GM21423 (cell line): ENCODE measurements around the gene TNXB.

Experiments used
- ATAC-seq: cut with Tn5 transposase; IDR thresholded peaks from one replicate; pipeline ENCODE4 v1.9.1; 2021; ENCODE audit warnings: mild to moderate bottlenecking, moderate library complexity; ENCODE audit not compliant: unreplicated experiment

Gene TNXB

GRCh38 chr6:32087574-32088486, 21.3 kb downstream of the TNXB start:
- no peak for ATAC-seq

- ATAC-seq, result no peak
These were observed 22.2 kb downstream of the TNXB start for GRCh38 chr6:32086661-32087573.

DNA sequence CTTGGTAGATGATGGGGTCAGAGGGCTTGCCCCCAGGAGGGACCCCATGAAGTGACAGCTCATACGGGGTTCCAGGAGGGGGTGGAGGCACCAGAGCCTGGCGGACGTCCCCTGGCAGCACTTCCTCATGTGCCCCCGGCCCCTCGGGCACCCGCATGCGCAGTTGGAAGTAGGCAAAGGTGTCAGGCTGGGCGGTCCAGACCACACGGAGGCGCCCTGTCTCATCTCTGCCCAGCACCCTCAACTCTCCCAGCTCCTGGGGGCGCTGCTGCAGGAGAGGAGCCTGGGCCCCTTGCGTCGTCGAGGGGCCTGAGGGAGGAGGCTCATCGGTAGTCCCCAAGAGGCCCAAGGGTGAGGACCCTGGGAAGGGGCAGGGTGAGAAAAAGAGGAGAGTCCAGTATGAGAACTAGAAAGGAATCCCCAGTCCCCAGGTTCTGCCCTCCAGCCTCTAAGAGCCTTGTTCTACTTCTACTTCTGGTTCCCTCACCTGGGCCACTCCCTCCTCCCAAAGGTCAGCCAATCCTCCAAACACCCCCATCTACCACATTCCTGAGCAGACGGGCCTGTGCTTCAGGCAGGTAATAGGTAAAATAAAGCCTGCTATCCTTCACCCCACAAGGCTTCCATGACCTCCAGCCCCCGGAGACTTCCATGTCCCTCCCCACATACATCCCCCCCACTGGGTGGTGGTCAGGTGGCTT, 23.2 kb downstream of the TNXB start:
- no peak for ATAC-seq

- ATAC-seq, result no peak
These were observed 24.4 kb downstream of the TNXB start for GRCh38 chr6:32084780-32085179.

GRCh38 chr6:32083812-32084768, 25.0 kb downstream of the TNXB start:
- ATAC-seq, result no peak

DNA sequence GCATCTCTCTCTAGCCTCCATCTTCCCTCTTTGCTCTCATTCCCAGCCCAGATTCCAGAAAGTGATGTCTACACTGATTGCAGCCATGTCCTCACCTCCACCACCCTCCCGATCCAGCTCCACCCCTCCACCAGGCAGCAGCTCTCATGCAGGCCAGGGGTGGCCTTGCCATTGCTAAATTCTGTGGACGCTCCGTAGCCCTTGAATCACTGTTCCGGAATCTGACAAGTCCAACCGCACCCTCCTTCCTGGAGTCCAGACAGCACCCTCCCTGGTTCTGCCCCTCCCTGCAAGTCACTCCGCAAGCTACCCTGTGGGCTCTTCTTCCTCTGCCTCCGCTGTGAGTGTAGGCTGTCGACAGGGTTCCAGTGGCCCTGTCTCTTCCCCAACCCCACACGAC, 26.2 kb downstream of the TNXB start:
- no peak for ATAC-seq

DNA sequence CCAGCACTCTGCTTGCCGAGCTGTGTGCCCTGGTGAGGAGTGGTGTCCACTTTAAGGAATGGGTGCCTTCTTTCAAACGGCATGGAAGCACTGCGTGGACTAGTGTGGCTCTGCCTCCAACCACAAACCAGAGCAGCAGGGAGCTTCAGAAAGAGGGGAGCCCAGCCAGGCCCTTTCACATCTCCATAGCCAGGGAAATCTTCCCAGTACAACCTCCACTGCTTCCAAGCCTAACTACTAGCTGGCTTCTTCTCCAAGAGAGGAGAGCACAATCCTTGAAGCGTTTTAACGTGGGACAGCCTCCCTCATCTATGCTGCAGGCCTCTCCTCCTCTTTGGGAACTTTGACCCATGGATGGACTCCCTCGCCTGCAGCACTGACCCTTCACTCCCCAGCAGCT, 26.7 kb downstream of the TNXB start:
- ATAC-seq, result no peak

DNA sequence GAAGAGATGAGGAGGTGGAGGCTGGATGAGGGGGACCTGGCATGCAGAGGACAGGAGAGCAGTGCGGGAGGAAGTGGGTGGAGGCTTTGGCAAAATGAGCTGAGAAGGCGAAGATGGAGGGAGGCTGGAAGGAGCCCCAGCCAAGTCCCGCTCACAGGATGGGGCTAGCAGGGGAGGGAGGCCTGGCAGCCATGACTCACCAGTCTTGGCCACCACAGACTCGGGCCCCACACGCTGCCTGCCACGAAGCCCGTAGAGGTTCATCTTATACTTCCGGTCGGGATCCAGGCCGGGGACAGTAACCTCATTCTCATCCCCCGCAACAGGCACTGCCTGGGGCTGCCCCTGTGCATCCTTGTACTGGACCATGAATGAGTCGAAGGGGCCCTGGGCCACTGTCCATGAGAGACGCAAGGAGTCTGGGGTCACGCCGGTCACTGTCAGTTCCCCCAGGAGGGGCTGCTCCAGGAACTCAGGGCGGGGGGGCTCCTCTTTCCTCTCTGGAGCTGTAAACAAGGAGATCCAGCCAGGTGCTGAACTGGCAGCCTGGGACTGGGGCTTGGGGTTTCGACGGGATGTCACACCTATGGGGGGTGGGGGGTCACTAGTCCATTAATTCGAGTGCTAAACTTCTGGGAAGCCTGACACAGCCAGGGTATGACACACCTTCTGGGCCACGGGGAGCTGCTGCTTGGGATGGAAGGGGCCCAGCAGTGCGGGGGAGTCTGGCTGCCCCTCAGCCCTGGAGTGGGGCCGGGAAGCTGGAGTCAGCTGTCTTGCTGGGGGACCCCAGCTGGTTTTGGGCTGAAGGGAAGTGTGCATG, 27.8 kb downstream of the TNXB start:
- ATAC-seq, result no peak

- ATAC-seq, result no peak
These were observed 29.4 kb downstream of the TNXB start for GRCh38 chr6:32079566-32080290.

- ATAC-seq, result no peak
These were observed 32.8 kb downstream of the TNXB start for GRCh38 chr6:32076321-32076809.

GRCh38 chr6:32075781-32076180, 33.4 kb downstream of the TNXB start:
- ATAC-seq, result no peak

DNA sequence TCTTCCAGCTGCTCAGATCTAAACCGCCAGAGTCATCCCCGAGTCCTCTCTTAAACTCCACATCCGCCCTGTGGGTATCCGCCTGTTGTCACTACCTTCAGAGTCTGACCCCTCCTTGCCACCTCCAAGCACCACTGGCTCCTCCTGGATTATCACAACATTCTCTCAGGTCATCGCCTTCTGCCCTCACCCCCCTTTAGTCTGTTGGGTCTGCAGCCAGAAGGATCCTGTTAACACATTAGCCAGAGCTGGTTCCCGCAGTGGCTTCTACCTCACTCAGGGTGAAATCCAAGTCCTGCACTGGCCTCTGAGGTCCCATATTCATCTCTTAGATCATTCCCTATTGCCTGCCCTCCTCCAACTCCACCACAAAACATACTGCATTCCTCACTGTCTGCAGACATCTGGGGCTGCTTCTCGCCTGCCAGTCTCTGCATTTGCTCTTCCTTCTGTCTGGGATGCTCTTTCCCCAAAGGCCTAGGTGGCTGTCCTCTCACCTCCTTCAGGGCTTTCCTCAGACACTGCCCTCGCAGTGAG, 34.1 kb downstream of the TNXB start:
- no peak for ATAC-seq

DNA sequence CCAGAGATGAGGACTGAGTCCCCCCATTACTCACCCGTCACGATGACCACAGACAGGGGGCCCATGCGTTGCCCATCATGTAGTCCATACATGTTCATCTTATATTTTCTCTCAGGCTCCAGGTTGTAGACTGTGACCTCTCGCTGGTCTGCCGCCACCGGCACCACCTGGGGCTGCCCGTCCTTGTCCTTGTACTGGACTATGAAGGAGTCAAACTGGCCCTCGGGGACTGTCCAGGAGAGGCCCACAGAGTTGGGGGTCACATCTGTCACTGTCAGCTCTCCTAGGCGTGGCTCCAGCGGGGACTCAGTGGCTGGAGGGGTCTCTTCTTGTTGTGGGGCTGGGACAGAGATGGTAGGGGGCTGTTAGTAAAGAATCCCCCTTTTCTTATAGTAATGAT, 35.5 kb downstream of the TNXB start:
- no peak for ATAC-seq

GRCh38 chr6:32073101-32073500, 36.0 kb downstream of the TNXB start:
- ATAC-seq, result no peak

DNA sequence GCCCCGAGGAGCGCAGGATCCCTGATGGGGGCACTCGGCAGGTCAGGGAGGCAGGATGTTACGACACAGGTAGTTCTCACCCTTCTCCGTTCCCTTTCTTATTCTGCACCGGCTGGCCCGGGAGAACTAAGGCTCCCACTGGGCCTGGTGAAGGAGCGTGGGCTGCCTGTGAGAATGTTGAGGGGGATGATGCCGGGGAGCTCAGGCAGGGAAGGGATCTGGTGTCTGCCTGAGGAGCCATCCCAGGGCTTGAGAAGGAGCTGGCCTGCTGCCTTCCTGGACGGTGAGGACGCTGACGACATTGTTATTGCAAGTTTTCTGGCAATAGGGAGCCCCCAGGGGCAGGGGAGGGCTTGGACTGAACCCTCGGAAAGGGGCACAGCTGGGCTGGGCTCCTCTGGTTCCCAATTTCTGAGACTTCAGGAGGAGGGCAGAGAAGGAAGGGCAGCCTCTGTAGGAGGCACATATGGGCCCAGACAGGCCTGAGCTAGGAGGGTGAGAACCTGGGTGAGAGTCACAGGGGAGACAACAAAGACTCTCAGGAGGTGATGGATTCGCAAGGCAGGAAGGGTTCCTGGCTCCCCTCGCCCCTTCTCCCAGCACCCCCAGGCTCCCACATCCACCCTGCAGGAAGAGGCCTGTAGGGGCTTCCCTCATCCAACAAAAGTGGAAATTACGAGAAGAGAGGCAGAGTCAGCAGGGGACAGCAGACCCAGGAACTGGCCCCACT, 38.2 kb downstream of the TNXB start:
- no peak for ATAC-seq

DNA sequence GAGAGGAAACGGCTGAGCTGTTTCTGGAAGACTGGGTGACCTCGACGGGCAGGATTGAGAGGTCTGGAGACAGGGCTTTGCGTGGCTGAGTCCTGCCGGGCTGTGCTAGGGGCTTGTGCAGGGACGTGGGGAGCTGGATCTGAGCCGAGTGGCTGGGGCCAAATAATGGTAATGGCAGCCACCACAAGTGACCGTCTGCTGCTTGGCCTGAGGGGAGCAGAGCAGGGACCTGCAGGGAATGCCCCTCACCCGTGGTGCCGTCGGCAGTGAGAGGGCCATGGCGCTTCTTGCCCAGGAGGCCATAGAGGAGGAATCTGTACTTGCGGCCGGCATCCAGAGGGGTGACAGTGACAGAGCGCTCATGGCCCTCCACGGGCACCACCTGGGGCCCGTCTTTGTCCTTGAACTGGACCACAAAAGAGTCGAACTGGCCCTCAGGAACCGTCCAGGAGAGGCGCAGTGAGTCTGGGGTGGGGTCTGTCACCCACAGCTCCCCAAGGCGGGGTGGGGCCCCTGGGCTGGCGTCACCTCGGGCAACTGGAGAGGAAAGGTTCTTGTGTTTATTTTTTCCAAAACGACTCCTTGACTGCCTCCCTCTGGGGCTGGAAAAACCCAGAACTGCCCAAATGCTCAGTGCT, 39.1 kb downstream of the TNXB start:
- no peak for ATAC-seq

DNA sequence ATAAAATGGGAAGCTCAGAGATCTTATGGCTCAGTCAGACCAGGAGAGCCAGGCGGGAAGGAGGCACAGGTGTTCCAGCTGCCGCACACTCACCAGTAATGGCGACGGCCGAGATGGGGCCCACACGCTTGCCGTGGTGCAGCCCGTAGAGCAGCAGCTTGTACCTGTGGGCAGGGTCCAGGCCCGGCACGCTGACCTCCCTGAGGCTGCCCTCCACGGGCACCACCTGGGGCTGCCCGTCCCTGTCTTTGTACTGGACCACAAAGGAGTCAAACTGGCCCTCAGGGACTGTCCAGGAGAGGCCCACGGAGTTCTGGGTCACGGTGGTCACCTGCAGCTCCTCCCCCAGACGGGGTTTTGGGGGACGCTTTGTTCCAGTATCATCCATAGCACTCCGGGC, 39.7 kb downstream of the TNXB start:
- ATAC-seq, result no peak
